D721Med (cell line): ENCODE data around the gene CXCL14.

Experiments
- DNase-seq: peaks from one replicate; pipeline ENCODE4 v3.0.0; 2011; ENCODE audit warnings: low spot score; ENCODE audit not compliant: insufficient read length
- FAIRE-seq: peaks from 2 replicates; lab custom pipeline; 2011; peaks lifted over from hg19 to GRCh38; lab: Jason Lieb, UNC
- TF ChIP-seq, protein P1 (sequence below): IDR thresholded peaks from 2 replicates; pipeline ENCODE4 v1.5.1; 2012; ENCODE audit warnings: mild to moderate bottlenecking, control low read depth; ENCODE audit not compliant: insufficient read depth; ENCODE audit errors: missing control alignments

The CXCL14 gene

GRCh38 chr5:135570453-135570764 lies 8.4 kb downstream of the CXCL14 start:
- DNase-seq (no peak), FAIRE-seq (no peak)
- TF ChIP-seq, protein P1, sequence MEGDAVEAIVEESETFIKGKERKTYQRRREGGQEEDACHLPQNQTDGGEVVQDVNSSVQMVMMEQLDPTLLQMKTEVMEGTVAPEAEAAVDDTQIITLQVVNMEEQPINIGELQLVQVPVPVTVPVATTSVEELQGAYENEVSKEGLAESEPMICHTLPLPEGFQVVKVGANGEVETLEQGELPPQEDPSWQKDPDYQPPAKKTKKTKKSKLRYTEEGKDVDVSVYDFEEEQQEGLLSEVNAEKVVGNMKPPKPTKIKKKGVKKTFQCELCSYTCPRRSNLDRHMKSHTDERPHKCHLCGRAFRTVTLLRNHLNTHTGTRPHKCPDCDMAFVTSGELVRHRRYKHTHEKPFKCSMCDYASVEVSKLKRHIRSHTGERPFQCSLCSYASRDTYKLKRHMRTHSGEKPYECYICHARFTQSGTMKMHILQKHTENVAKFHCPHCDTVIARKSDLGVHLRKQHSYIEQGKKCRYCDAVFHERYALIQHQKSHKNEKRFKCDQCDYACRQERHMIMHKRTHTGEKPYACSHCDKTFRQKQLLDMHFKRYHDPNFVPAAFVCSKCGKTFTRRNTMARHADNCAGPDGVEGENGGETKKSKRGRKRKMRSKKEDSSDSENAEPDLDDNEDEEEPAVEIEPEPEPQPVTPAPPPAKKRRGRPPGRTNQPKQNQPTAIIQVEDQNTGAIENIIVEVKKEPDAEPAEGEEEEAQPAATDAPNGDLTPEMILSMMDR: no peak

DNA sequence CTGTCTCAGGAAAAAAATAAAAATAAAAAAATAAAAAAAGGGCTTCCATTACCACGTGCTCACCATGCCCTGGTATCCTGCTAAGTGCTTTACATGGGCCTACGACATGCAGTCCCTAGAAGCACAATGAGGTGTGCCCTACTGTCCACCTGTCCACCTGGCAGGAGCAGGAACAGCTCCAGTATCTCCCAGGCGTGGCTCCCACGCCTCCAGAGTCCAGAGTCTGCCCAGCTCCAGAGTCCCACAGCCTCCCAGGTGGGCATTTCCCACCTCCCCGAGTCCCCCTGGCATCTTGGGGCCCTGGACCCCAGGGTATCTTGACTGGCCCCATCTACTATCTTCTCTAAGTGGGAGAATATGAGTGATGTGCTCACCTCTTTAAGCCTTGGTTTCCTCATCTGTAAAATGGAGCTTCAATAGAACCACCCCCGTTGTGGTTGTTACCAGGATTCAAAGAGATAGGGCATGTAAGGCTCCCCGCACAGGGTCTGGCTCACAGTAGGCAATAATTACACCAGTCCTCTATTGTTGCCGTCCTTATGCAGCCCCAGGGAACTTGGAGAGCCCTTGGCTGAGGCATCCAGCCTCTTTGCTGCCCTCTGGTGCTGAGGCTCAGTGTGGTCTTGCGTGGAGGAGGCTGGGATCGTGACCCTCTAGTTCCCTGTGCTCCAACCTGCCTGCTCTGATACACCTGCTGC lies 8.9 kb downstream of the CXCL14 start:
- FAIRE-seq: no peak
- DNase-seq: no peak
- TF ChIP-seq, protein P1: peak; percentile 55

DNA sequence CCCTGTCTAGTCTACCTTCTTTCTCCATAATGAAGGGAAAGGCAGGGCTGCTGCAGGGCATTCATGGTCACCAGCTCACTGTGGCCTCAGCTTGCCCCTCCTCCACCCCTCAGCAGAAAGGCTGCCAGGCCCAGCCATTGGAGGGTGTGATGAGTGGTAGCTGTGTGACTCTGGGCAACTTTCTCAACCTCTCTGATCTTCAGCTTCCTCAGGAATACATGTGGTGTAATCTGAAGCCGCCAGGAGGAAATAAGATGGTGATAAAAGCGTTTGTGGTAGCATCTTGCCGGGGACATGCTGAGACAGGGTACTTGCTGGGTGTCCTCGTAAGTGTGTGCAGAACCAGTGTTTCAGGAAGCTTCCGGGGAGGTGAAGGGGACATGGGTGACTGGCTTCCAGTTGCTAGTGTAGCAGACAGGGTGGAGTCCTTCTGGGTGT lies 9.8 kb downstream of the CXCL14 start:
- DNase-seq (no peak), FAIRE-seq (no peak)
- TF ChIP-seq, protein P1: no peak

- TF ChIP-seq, protein P1: no peak
- no peak for DNase-seq
- no peak for FAIRE-seq
These were observed 10.5 kb downstream of the CXCL14 start for GRCh38 chr5:135568246-135568645.

GRCh38 chr5:135567661-135568060 lies 11.1 kb downstream of the CXCL14 start:
- no peak for FAIRE-seq
- DNase-seq: no peak
- TF ChIP-seq, protein P1: no peak

GRCh38 chr5:135566422-135567400 lies 12.1 kb downstream of the CXCL14 start:
- DNase-seq: no peak
- FAIRE-seq: no peak
- TF ChIP-seq, protein P1: no peak
